Measurements from ENCODE around the gene TOM1L1.

GRCh38 chr17:54948380-54948779 is 47.7 kb downstream of the TOM1L1 start:
- TF ChIP-seq CTCF (IDR thresholded peaks at IDR 0.05) = no peak
- TF ChIP-seq POLR2A (IDR thresholded peaks at IDR 0.05) = no peak
